Measurements from ENCODE around the gene MARK3.

Gene MARK3

GRCh38 chr14:103398427-103399195, 13.4 kb downstream of the MARK3 start:
- DNase-seq = no peak

- DNase-seq = no peak
Measured at GRCh38 chr14:103400537-103400936, 15.3 kb downstream of the MARK3 start.

GRCh38 chr14:103401223-103402214, 16.3 kb downstream of the MARK3 start:
- DNase-seq = peak; percentile 37

- DNase-seq = no peak
Measured at GRCh38 chr14:103402695-103403094, 17.5 kb downstream of the MARK3 start.

GRCh38 chr14:103404032-103404918, 19.1 kb downstream of the MARK3 start:
- no peak for DNase-seq

GRCh38 chr14:103404920-103405319, 19.7 kb downstream of the MARK3 start:
- no peak for DNase-seq

GRCh38 chr14:103408491-103409155, 23.4 kb downstream of the MARK3 start:
- no peak for DNase-seq

- DNase-seq = no peak
Measured at GRCh38 chr14:103416916-103417315, 31.7 kb downstream of the MARK3 start.

- no peak for DNase-seq
Measured at GRCh38 chr14:103418481-103418818, 33.2 kb downstream of the MARK3 start.

- DNase-seq = no peak
Measured at GRCh38 chr14:103421556-103421955, 36.3 kb downstream of the MARK3 start.

- DNase-seq = no peak
Measured at GRCh38 chr14:103423050-103423461, 37.8 kb downstream of the MARK3 start.

GRCh38 chr14:103427485-103428443, 42.5 kb downstream of the MARK3 start:
- no peak for DNase-seq

- DNase-seq = no peak
Measured at GRCh38 chr14:103428723-103429556, 43.7 kb downstream of the MARK3 start.

- DNase-seq = no peak
Measured at GRCh38 chr14:103430358-103430757, 45.1 kb downstream of the MARK3 start.

- no peak for DNase-seq
Measured at GRCh38 chr14:103432627-103433026, 47.4 kb downstream of the MARK3 start.

GRCh38 chr14:103433916-103434563, 48.8 kb downstream of the MARK3 start:
- DNase-seq = no peak

GRCh38 chr14:103434868-103435442, 49.7 kb downstream of the MARK3 start:
- no peak for DNase-seq

- DNase-seq = no peak
Measured at GRCh38 chr14:103436533-103436932, 51.3 kb downstream of the MARK3 start.

- DNase-seq = no peak
Measured at GRCh38 chr14:103442288-103442687, 57.1 kb downstream of the MARK3 start.
